ENCODE data around the gene GGCX.

DNA sequence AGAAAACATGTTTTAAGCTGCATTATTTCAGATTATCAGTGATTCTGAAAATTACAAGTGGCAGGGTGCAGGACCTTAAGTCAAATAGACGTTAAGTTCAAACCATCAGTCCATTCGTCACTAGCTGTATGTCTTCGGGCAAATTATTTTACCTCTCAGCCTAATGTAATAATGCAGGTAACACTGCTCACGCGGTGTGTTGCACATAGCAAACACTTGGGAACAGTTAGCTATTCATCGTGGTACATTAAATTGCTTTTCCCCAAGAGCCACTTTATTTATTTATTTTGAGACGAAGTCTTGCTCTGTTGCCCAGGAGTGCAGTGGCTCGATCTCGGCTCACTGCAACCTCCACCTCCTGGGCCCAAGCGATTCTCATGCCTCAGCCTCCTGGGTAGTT is 12.2 kb downstream of the GGCX start:
- TF ChIP-seq, protein P1, sequence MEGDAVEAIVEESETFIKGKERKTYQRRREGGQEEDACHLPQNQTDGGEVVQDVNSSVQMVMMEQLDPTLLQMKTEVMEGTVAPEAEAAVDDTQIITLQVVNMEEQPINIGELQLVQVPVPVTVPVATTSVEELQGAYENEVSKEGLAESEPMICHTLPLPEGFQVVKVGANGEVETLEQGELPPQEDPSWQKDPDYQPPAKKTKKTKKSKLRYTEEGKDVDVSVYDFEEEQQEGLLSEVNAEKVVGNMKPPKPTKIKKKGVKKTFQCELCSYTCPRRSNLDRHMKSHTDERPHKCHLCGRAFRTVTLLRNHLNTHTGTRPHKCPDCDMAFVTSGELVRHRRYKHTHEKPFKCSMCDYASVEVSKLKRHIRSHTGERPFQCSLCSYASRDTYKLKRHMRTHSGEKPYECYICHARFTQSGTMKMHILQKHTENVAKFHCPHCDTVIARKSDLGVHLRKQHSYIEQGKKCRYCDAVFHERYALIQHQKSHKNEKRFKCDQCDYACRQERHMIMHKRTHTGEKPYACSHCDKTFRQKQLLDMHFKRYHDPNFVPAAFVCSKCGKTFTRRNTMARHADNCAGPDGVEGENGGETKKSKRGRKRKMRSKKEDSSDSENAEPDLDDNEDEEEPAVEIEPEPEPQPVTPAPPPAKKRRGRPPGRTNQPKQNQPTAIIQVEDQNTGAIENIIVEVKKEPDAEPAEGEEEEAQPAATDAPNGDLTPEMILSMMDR (IDR thresholded peaks at IDR 0.05; ENCODE audit: low read length), result no peak
- no peak for TF ChIP-seq EZH2 (IDR thresholded peaks at IDR 0.05; ENCODE audit: borderline replicate concordance, low read length)
